GM19455 (cell line): ENCODE measurements around the gene CMTM3.
"Not testable (repeated sequence)": the region's sequence is repeated elsewhere in the genome, so short reads cannot be mapped to it uniquely, and the experiment has no call there.

Experiments used
- ATAC-seq: cut with Tn5 transposase; IDR thresholded peaks from one replicate; pipeline ENCODE4 v1.9.1; 2021; ENCODE audit not compliant: unreplicated experiment

The CMTM3 gene

DNA sequence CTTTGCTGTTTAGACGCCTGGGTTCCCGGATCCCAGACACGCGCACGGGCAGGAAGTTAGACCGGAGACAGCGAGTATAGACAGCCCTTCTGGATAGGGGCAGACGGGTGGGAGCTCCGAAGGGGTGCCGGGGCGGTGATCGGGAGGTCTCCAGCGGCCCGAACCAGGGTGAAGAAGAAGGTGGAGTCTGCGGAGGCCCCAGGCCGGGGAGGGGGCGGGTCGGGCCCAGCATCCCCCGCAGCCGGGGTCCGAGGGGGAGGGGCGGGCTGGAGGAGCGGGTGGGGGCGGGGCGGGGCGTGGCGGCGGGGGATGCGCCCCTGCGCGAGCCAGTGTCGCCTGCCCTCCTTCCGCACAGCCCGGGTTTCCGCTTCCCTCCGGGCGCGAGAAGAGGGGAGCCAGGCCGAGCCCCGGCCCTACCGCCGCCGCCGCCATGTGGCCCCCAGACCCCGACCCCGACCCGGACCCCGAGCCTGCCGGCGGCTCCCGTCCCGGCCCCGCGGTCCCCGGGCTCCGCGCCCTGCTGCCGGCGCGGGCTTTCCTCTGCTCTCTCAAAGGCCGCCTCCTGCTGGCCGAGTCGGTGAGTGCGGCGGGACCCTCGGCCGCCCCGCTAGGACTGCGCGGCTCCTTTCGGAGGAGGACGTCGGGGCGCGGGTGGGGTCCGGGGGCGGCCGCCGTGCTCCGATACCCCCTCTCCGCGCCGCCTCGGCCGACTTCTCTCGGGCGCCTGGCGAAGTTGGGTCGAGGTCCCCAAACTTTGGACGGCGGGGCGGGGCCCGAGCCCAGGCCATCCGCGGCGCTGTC lies at the start of gene CMTM3:
Gene CMTM3, plus strand, starts transcription at position 329 of the 801 bp plus-strand sequence. Its CDS starts 102 bp downstream, at position 431.
- ATAC-seq = peak; percentile 64

DNA sequence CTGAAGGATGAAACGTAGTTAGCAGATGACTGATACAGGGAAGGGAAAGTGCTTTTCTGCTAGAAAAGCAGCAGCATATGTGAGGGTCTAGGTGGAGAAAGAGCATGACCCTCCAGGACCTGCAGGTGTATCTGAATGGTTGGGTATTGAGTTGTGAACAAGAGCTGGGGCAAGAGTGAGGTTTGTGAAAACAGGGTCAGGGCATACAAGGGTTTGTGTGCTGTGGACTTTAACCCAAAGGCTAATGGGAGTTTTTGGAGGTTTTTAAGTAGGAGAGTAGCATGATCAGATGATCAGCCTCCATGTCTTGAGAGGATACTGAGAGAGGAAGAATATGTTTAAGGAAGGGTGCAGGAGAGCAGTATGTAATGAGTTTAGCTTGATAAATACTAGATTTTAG lies 44.4 kb upstream of the CMTM3 start:
- ATAC-seq = no peak

- no peak for ATAC-seq
Measured at GRCh38 chr16:66561381-66562080, 43.0 kb upstream of the CMTM3 start.

- no peak for ATAC-seq
Measured at GRCh38 chr16:66562409-66562808, 42.1 kb upstream of the CMTM3 start.

DNA sequence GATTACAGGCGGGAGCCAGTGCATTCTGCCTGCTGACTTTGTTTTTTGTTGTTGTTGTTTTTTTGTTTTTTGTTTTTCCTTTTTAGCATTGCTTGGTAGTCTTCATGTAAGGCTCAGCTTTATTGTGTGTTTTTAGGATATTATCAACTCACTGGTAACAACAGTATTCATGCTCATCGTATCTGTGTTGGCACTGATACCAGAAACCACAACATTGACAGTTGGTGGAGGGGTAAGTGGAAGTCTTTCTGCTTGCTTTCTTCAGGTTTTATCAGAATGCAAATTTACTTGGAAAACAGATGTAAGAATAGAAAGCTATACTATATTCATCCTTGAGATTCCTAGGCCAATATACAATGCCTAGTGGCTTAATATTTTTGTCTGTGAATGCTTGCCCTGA lies 41.5 kb upstream of the CMTM3 start:
- ATAC-seq = no peak

DNA sequence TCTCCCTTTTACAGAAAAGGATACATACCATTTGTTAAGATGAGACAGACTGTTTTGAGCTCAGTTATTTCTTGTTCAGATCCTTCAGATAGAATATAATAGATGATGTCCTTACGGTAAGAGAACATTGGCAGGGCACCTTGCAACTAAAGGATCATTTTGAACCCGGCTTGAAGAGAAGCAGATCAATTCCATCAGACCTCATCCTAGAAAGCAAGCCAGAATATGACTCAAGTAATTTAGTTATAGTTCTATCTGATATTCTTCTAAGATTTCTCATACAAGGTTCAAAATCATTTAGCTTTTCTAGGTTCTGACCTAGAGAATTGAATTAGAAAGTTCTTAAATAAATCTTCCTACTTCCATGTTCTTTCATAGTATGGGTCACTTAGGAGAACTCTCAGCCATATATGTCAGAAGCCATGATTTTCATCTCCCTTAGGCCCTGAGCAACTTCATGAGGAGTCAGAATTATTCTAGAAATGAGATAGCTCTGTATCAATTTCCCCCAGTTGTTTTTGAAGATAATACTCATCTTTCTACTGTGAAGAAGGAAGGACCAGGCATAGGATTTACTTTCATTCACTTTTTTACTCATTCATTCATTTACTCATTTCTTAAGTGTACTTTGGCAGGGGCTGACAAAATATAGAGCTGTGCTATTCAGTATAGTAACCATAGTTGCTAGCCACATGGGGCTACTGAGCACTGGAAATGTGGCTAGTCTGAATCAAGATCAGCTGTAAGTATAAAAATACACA lies 40.8 kb upstream of the CMTM3 start:
- no peak for ATAC-seq

DNA sequence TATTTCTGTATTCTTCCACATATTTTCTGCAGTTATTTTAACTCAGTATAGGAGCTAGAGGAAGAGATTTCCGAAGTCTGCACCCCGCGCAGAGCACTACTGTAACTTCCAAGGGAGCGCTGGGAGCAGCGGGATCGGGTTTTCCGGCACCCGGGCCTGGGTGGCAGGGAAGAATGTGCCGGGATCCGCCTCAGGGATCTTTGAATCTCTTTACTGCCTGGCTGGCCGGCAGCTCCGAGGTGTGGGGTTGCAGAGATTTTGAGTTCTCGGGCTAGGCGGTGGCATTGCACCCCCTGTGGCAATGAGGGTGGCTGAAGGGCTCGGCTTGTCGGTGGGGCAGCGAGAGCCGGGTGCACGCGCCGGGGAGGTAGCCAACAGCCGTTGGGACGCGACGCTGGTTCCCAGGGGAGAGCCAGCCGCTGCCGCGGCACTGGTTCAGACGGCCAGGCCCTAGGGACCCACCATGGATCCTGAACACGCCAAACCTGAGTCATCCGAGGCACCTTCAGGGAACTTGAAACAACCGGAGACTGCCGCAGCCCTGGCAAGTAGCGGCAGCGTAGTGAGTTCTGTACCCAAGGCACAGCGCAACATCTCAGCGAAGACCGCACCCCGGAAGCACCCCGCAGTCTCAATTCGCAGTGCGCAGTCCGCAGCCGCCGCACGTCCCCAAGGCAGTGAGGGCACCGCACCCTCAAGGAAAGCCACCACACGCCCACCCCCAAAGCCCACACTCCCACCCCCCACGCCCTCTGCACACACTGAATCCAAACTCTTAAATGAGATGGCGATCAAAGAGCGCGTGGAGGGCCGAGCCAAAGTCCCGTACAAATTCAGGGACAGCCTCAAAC lies 38.2 kb upstream of the CMTM3 start, which contains the start of gene CMTM1:
Gene CMTM1, plus strand, starts transcription at position 389 of the 851 bp plus-strand sequence. Its CDS starts 75 bp downstream, at position 464.
- no peak for ATAC-seq

DNA sequence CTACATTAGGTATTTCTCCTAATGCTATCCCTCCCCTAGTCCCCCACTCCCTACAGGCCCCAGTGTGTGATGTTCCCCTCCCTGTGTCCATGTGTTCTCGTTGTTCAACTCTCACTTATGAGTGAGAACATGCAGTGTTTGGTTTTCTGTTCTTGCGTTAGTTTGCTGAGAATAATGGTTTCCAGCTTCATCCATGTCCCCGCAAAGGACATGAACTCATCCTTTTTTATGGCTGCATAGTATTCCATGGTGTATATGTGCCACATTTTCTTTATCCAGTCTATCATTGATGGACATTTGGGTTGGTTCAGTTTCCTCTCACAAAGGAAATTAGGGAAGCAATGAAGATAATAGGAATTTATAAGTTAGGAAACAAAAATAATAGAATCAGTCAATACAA lies 37.2 kb upstream of the CMTM3 start:
- not testable (repeated sequence) for ATAC-seq

GRCh38 chr16:66568355-66568754 lies 36.1 kb upstream of the CMTM3 start:
- no peak for ATAC-seq

GRCh38 chr16:66569131-66569530 lies 35.4 kb upstream of the CMTM3 start:
- ATAC-seq = no peak

DNA sequence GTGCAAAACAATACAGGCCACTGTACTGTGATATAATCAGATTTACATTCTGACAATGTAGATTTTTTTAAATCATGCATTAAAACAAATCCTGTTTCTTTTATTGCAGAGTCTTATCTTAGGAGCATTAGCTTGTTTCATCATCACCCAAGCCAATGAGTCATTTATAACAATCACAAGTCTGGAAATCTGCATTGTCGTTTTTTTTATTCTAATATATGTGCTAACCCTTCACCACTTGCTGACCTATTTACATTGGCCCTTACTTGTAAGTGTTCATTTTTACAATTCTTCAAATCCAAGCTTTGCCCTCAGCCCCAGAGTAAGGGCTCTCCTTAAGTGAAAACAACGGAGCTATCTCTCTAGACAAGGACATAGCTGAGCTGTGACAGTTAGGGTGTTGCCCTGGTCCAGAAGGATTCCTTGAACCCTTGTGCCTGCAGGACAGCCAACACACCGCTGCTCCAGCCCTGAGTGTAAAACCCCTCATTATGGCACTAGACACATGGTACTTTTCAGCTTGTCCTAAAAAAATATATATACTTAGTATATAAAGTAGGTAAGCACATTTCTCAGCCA lies 34.6 kb upstream of the CMTM3 start:
- ATAC-seq = no peak

DNA sequence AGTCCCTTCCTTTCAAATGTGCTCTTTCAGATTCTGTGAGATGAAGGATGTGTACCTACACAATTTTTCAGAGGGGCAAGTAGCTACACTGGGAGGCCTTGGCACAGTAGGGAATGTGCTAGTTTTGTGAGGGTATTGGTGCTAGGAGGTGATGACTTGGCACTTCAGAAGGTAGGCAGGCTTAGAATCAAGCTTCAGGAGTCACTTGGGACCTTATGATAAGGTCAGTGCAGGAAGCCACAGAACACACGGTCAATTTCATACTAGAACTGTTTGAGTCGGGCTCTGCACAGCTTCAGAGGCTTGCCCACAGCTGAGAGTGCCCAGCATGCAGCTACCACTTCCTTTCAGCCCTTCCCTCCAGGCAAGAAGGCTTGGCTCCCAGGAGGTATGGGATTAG lies 32.1 kb upstream of the CMTM3 start:
- no peak for ATAC-seq

DNA sequence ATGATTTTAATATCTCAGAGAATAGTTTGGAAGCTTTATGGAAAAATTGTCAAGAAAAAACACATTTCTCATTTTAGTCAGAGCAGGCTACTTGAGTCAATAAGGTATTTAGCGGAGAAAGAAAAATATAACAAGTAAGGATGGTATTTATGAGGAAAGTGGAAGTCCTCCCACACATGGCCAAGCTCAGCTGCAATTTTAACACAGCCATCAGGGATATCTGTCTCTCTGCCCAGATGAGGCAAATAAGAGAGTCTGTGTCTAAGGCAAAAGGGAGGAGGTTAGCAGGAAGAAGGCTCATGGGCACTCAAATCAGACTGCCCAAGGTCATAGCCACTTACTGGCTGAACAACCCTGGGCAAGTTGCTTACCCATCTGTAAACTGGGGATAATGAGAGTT lies 30.4 kb upstream of the CMTM3 start:
- ATAC-seq = no peak

GRCh38 chr16:66574531-66574930 lies 30.0 kb upstream of the CMTM3 start:
- no peak for ATAC-seq

GRCh38 chr16:66575060-66575459 lies 29.4 kb upstream of the CMTM3 start:
- no peak for ATAC-seq

DNA sequence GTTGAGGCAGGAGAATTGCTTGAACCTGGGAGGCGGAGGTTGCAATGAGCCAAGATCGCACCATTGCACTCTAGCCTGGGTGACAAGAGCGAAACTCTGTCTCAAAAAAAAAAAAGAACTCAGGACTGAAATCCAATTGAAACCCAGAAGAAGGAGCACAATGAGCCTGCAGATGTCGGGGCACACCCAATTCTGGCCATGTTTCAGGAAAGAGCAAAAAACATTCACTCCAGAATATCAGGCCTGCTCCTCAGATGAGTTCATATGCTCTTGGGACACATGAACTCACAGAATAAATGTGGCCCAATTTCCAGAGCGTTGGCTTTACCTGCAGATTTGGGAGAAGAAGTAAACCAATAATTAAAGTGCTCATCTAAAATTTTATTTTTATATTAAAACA lies 28.2 kb upstream of the CMTM3 start:
- no peak for ATAC-seq

DNA sequence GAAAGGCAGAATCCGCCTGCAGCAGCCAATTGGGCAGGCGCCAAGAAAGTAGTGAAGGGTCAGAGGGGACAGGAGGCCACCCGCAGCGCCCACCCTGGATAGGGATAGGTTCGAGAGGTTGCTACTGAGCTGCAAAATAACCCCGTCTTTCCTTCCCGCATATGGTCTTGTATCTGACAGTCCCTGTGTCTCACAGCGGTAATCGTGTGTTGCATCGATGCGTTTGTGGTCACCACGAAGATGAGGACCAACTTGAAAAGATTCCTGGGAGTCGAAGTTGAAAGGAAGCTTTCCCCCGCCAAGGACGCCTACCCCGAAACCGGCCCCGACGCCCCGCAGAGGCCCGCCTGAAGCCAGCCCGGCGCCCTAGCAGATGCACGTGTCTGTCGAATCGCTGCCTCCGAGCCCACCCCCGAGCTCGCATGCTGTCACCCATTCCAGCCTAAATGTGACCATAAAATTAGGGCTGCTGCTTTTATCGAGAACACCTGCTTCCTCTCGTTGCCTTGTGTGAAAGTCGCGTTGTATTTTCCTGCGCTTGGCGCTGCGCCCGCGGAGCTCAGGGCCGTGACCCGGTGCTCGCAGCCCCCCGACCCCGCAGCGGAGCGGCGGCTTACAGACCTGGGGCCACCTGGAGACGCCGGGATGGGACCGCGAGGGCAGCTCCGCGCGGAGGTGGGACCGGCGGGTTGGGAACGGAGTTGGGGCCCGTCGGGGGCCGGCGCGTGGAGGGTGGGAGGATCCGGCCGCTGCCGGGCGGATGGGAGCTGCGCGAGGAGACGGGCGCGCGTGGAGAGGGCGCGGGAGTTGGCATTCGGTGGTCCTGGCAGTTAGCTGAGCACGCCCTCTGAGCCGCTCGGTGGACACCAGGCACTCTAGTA lies 25.6 kb upstream of the CMTM3 start, which contains the start of gene CMTM2:
Gene CMTM2, plus strand, starts transcription at position 813 of the 881 bp plus-strand sequence. CDS start 145 bp downstream, outside the sequence.
- ATAC-seq = no peak

DNA sequence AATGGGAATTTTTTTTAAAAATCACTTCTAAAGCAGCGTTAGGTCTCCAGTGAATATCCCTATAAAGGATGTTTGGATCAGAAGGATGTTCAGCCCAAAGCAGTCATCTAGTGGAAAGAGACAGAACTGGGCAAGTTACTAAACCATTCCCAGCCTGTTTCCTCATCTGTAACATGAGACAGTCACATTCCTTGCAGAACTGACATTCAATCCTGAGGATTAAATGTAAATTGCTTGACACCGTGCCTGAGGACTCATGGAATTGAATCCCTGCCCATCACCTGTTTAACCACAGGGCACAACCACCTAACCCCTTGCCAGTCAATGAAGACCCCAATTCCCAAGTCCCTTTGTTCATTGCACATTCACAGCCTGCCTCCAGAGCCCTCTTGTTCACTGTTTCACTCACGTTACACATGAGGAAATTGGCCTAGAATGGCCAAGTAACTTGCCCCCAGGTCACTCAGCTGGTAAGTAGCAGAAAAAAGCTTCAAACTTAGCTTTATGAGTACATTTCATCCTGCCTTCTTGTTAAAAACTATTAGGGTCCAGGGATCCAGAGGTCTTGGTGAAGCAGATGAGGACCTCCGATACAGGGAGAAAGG lies 23.8 kb upstream of the CMTM3 start:
- ATAC-seq = no peak
